Measurements from ENCODE around the gene DDB1. TPM values are rescaled to one million over a fixed set of nuclear protein-coding genes. Genes with fewer than 3 reads are reported as not detected.
A peak's percentile ranks its signal among the peaks of the same experiment; 100 is the strongest.

Gene DDB1
- total and polyA plus RNA-seq, 8 donors = 140 to 203 (median 184) TPM

- ATAC-seq = peak; percentile 86
- H3K4me1 ChIP-seq = peaks cover 0 to 7% of the 10 kb centered on the region in 2 donors
- no peaks in the 10 kb centered on the region for H3K9me3 ChIP-seq
- peak in 2 of 4 donors; percentile 37 to 60 for DNase-seq
- TF ChIP-seq CTCF (IDR thresholded peaks at IDR 0.05) = no peak
- peaks cover 0 to 68% of the 10 kb centered on the region in 2 donors for H3K36me3 ChIP-seq
- intact Hi-C loops (cut with DNase I) = loop anchor here in 1 of 2 donors (5.0 kb wide), 1 partner anchor 37 kb away; the partner anchor contains the start of genes DDB1 and TKFC
- H3K27me3 ChIP-seq = no peaks in the 10 kb centered on the region
- no peak overlapping the region for H3K27ac ChIP-seq
- no peak overlapping the region for H3K4me3 ChIP-seq
Observed at GRCh38 chr11:61369372-61370348, 36.8 kb upstream of the DDB1 start.

GRCh38 chr11:61368646-61369045, 35.7 kb upstream of the DDB1 start:
- no peak overlapping the region for H3K27ac ChIP-seq
- DNase-seq = no peak
- no peak for TF ChIP-seq CTCF (IDR thresholded peaks at IDR 0.05)

GRCh38 chr11:61367406-61367805, 34.5 kb upstream of the DDB1 start:
- Histone ChIP-seq H3K36me3 (peaks cover 0 to 75% of the 10 kb centered on the region in 2 donors), H3K4me1 (peaks cover 8 to 21% of the 10 kb centered on the region in 2 donors), H3K4me3 (no peak overlapping the region), H3K27me3 (no peaks in the 10 kb centered on the region), H3K27ac (no peak overlapping the region), H3K9me3 (no peaks in the 10 kb centered on the region)
- intact Hi-C loops (cut with DNase I) = loop anchor here in 1 of 2 donors (5.0 kb wide), 1 partner anchor 35 kb away; the partner anchor contains the start of genes DDB1 and TKFC
- no peak for DNase-seq
- ATAC-seq = no peak
- TF ChIP-seq CTCF (IDR thresholded peaks at IDR 0.05) = no peak

More at GRCh38 chr11:61368646-61369045, 35.7 kb upstream of the DDB1 start:
- intact Hi-C loops (cut with DNase I) = loop anchor here in 1 of 2 donors (5.0 kb wide), 1 partner anchor 36 kb away; the partner anchor contains the start of genes DDB1 and TKFC
- no peak for ATAC-seq
- Histone ChIP-seq H3K36me3 (peaks cover 0 to 75% of the 10 kb centered on the region in 2 donors), H3K4me3 (no peak overlapping the region), H3K27me3 (no peaks in the 10 kb centered on the region), H3K9me3 (no peaks in the 10 kb centered on the region), H3K4me1 (peaks cover 0 to 11% of the 10 kb centered on the region in 2 donors)

GRCh38 chr11:61364012-61364675, 31.2 kb upstream of the DDB1 start:
- H3K4me3 ChIP-seq = no peak overlapping the region
- H3K4me1 ChIP-seq = peaks cover 8 to 44% of the 10 kb centered on the region in 2 donors
- H3K27ac ChIP-seq = no peak overlapping the region
- no peaks in the 10 kb centered on the region for H3K27me3 ChIP-seq
- no peak for DNase-seq
- intact Hi-C loops (cut with DNase I) = no loop called here
- no peaks in the 10 kb centered on the region for H3K9me3 ChIP-seq
- TF ChIP-seq CTCF (IDR thresholded peaks at IDR 0.05) = no peak
- ATAC-seq = no peak
- peaks cover 0 to 52% of the 10 kb centered on the region in 2 donors for H3K36me3 ChIP-seq

GRCh38 chr11:61362542-61362875, 29.6 kb upstream of the DDB1 start:
- no peaks in the 10 kb centered on the region for H3K27me3 ChIP-seq
- intact Hi-C loops (cut with DNase I) = no loop called here
- DNase-seq = no peak

More at GRCh38 chr11:61362542-61362875, 29.6 kb upstream of the DDB1 start:
- Histone ChIP-seq H3K4me3 (peak overlapping the region; percentile 79 to 80), H3K4me1 (peaks cover 8 to 43% of the 10 kb centered on the region in 2 donors), H3K27ac (peak overlapping the region; percentile 99), H3K36me3 (peaks cover 0 to 36% of the 10 kb centered on the region in 2 donors), H3K9me3 (no peaks in the 10 kb centered on the region)
- peak; percentile 14 for ATAC-seq
- TF ChIP-seq CTCF (IDR thresholded peaks at IDR 0.05) = no peak

Data from left lung (tissue), 10 donors.